ENCODE data around the gene PSMD5. TPM values are rescaled to one million over a fixed set of nuclear protein-coding genes. Genes with fewer than 3 reads are reported as not detected.
A peak's percentile ranks its signal among the peaks of the same experiment; 100 is the strongest.

PSMD5 gene
- total and polyA plus RNA-seq, 8 donors: 14.8 to 39.1 (median 21.2) TPM

- H3K36me3 ChIP-seq: peaks cover 2 to 12% (median 9%) of the 10 kb centered on the region in 4 donors
- peaks cover 4 to 30% (median 26%) of the 10 kb centered on the region in 4 donors for H3K4me1 ChIP-seq
- intact Hi-C loops (cut with DNase I; ENCODE audit: low total_unique reads): loop anchor here (10.0 kb wide), 1 partner anchor 46 kb away; the partner anchor contains the start of gene TRAF1
- peak in 1 of 2 donors; percentile 51 for DNase-seq
- no peak for TF ChIP-seq POLR2AphosphoS5 (IDR thresholded peaks at IDR 0.05)
- no peaks in the 10 kb centered on the region for H3K27me3 ChIP-seq
- H3K4me3 ChIP-seq: no peak overlapping the region
- H3K27ac ChIP-seq: peak overlapping the region; percentile 24 to 98 (median 97)
- H3K9me3 ChIP-seq: no peaks in the 10 kb centered on the region
- 62 to 73% (median 66%) methylated on average over 8 of the region's 8 CpGs for WGBS, 5 donors
These were observed 35.7 kb upstream of the PSMD5 start for GRCh38 chr9:120878188-120879130.

GRCh38 chr9:120877276-120878034 is 34.7 kb upstream of the PSMD5 start:
- peak overlapping the region; percentile 73 to 93 (median 80) for H3K4me3 ChIP-seq
- H3K4me1 ChIP-seq: peaks cover 4 to 36% (median 26%) of the 10 kb centered on the region in 4 donors
- peak overlapping the region; percentile 77 to 98 (median 97) for H3K27ac ChIP-seq
- no peak for TF ChIP-seq POLR2A (IDR thresholded peaks at IDR 0.05)
- peak in 1 of 3 donors; percentile 62 for TF ChIP-seq POLR2AphosphoS5 (IDR thresholded peaks at IDR 0.05)
- H3K36me3 ChIP-seq: peaks cover 3 to 22% (median 15%) of the 10 kb centered on the region in 4 donors
- peak; percentile 57 to 87 for DNase-seq
- intact Hi-C loops (cut with DNase I; ENCODE audit: low total_unique reads): loop anchor here (10.0 kb wide), 1 partner anchor 47 kb away; the partner anchor contains the start of gene TRAF1
- no peaks in the 10 kb centered on the region for H3K9me3 ChIP-seq
- H3K27me3 ChIP-seq: no peaks in the 10 kb centered on the region
- 1 to 5% (median 2%) methylated on average over 16 to 60 of the region's 63 CpGs for WGBS, 5 donors

- DNase-seq: peak in 1 of 2 donors; percentile 70
- H3K9me3 ChIP-seq: no peaks in the 10 kb centered on the region
These were observed 34.1 kb upstream of the PSMD5 start, which contains the start of gene PHF19 for GRCh38 chr9:120876842-120877240. Gene PHF19, minus strand, starts transcription at chr9:120877188. Its CDS starts 2,447 bp downstream, at chr9:120874741.

GRCh38 chr9:120875954-120876841 is 33.5 kb upstream of the PSMD5 start:
- Histone ChIP-seq H3K27ac (peak overlapping the region; percentile 90 to 98 (median 97)), H3K27me3 (no peaks in the 10 kb centered on the region), H3K4me1 (peaks cover 4 to 36% (median 26%) of the 10 kb centered on the region in 4 donors), H3K36me3 (peaks cover 3 to 34% (median 20%) of the 10 kb centered on the region in 4 donors), H3K4me3 (peak overlapping the region; percentile 73 to 93 (median 80)), H3K9me3 (no peaks in the 10 kb centered on the region)
- 1 to 6% (median 2%) methylated on average over 36 to 65 of the region's 65 CpGs for WGBS, 5 donors
- intact Hi-C loops (cut with DNase I; ENCODE audit: low total_unique reads): loop anchor here (10.0 kb wide), 1 partner anchor 49 kb away; the partner anchor contains the start of gene TRAF1
- TF ChIP-seq POLR2AphosphoS5 (IDR thresholded peaks at IDR 0.05) (peak in 1 of 3 donors; percentile 70), EP300 (IDR thresholded peaks at IDR 0.05) (no peak), CTCF (IDR thresholded peaks at IDR 0.05) (peak in 1 of 7 experiments; percentile 11)
- DNase-seq: peak; percentile 79 to 92

More at GRCh38 chr9:120876842-120877240, 34.1 kb upstream of the PSMD5 start, which contains the start of gene PHF19:
- Histone ChIP-seq H3K4me3 (peak within 1 kb of the TSS; percentile 73 to 93 (median 80)), H3K4me1 (peaks cover 4 to 36% (median 26%) of the 10 kb centered on the region in 4 donors), H3K27ac (peak within 1 kb of the TSS; percentile 90 to 98 (median 97)), H3K36me3 (peaks cover 3 to 28% (median 20%) of the 10 kb centered on the region in 4 donors), H3K27me3 (no peaks in the 10 kb centered on the region)
- no peak for TF ChIP-seq POLR2AphosphoS5 (IDR thresholded peaks at IDR 0.05)
- TF ChIP-seq POLR2A (IDR thresholded peaks at IDR 0.05): no peak
- TF ChIP-seq EP300 (IDR thresholded peaks at IDR 0.05): no peak
- no peak for TF ChIP-seq CTCF (IDR thresholded peaks at IDR 0.05)
- intact Hi-C loops (cut with DNase I; ENCODE audit: low total_unique reads): loop anchor here (10.0 kb wide), 1 partner anchor 48 kb away; the partner anchor contains the start of gene TRAF1
- WGBS, 5 donors: 0 to 1% (median 0%) methylated on average over 7 to 45 of the region's 45 CpGs
